GM12878 (cell line): ENCODE measurements around the gene FLAD1. TPM values are rescaled to one million over a fixed set of nuclear protein-coding genes. Genes with fewer than 3 reads are reported as not detected.

ENCODE experiments used
- ATAC-seq: fragments of 200-7000 bp; cut with Tn5 transposase; 3 replicates; pipeline ENCODE4 v1.9.1; 2020; ENCODE audit warnings: mild to moderate bottlenecking, moderate library complexity
- BruUV-seq: library from RNA; stranded (reverse); fragments of 400-500 nt; replicated peaks from 2 replicates; lab custom pipeline; 2021; lab: Mats Ljungman, UMichigan
- CTCF ChIA-PET: fragments of 300-600 bp; sonication (Branson Sonifier 250); formaldehyde crosslinking; extraction: SDS; loops from one replicate; lab custom pipeline; 2021; ENCODE audit warnings: inconsistent platforms; lab: Yijun Ruan, JAX
- POLR2A ChIA-PET: fragments of 350-600 bp; formaldehyde crosslinking; extraction: SDS; loops from one replicate; lab custom pipeline; 2021; ENCODE audit warnings: inconsistent platforms; lab: Charles Lee
- RAD21 ChIA-PET: fragments of 300-600 bp; sonication (Branson Sonifier 250); formaldehyde crosslinking; loops from one replicate; lab custom pipeline; 2023; ENCODE audit warnings: antibody characterized with exemption; ENCODE audit not compliant: unreplicated experiment; lab: Charles Lee
- SMC1A ChIA-PET: fragments of 300-600 bp; sonication (Branson Sonifier 250); formaldehyde crosslinking; loops from one replicate; lab custom pipeline; 2023; ENCODE audit not compliant: unreplicated experiment, uncharacterized antibody; lab: Charles Lee
- DNase-seq: peaks from one replicate; pipeline ENCODE4 v3.0.0-alpha.2; 2011; ENCODE audit warnings: low read depth, low spot score
- FAIRE-seq: peaks from 3 replicates; lab custom pipeline; 2011; peaks lifted over from hg19 to GRCh38; lab: Jason Lieb, UNC
- H2AFZ ChIP-seq: 2 replicates; pipeline ENCODE4 v1.6.0; 2011; ENCODE audit warnings: low read depth, low read length, control low read depth; ENCODE audit not compliant: control insufficient read depth
- H3K27ac ChIP-seq: 2 replicates; pipeline ENCODE4 v1.5.1; 2011; ENCODE audit warnings: control low read depth; ENCODE audit not compliant: control insufficient read depth, insufficient read depth
- H3K27me3 ChIP-seq, 2 experiments: replicated peaks in 1 of 2; 2 replicates each; pipeline versions ENCODE4 v1.6.0 to v1.6.1; 2011; ENCODE audit warnings: low read length in 1 of 2; ENCODE audit not compliant: control insufficient read depth in 2 of 2, insufficient read depth in 2 of 2
- H3K36me3 ChIP-seq, 2 experiments: 2 replicates each; pipeline ENCODE4 v1.5.1; 2011; ENCODE audit warnings: low read length in 1 of 2; ENCODE audit not compliant: control insufficient read depth in 2 of 2, insufficient read depth in 2 of 2
- H3K4me1 ChIP-seq: 2 replicates; pipeline ENCODE4 v1.6.1; 2011; ENCODE audit warnings: mild to moderate bottlenecking, low read length, moderate library complexity, mixed read lengths; ENCODE audit not compliant: control insufficient read depth, insufficient read depth
- H3K4me2 ChIP-seq: 2 replicates; pipeline ENCODE4 v1.6.0; 2011; ENCODE audit warnings: control low read depth; ENCODE audit not compliant: control insufficient read depth, insufficient read depth
- H3K4me3 ChIP-seq: fragments of 200-600 bp; sonication (generic); 2 replicates; pipeline ENCODE4 v1.5.1; 2016
- H3K79me2 ChIP-seq: 2 replicates; pipeline ENCODE4 v1.6.0; 2011; ENCODE audit warnings: low read length; ENCODE audit not compliant: control insufficient read depth, insufficient read depth
- H3K9ac ChIP-seq: 2 replicates; pipeline ENCODE4 v1.8.0; 2011; ENCODE audit warnings: low read length, control low read depth, mixed read lengths; ENCODE audit not compliant: control insufficient read depth, insufficient read depth
- H3K9me3 ChIP-seq: replicated peaks from 3 replicates; pipeline ENCODE4 v1.5.1; 2011; ENCODE audit warnings: mild to moderate bottlenecking, low read length; ENCODE audit not compliant: control insufficient read depth, insufficient read depth
- H4K20me1 ChIP-seq: 2 replicates; pipeline ENCODE4 v1.6.0; 2011; ENCODE audit not compliant: control insufficient read depth, insufficient read depth
- CBX3 ChIP-seq: fragments of 200-600 bp; sonication (generic); IDR thresholded peaks from 2 replicates; pipeline ENCODE4 v1.6.1; 2016; ENCODE audit warnings: low read depth, borderline replicate concordance
- CBX5 ChIP-seq: sonication (generic); IDR thresholded peaks from 2 replicates; pipeline ENCODE4 v1.6.1; 2016; ENCODE audit warnings: low read depth, moderate library complexity, mild to moderate bottlenecking, inconsistent platforms
- CHD1 ChIP-seq: IDR thresholded peaks from 2 replicates; pipeline ENCODE4 v1.6.1; 2012; ENCODE audit warnings: low read depth, low read length, improper control_type of control experiment
- DPF2 ChIP-seq: fragments of 450-650 bp; IDR thresholded peaks from 2 replicates; pipeline ENCODE4 v1.6.1; 2017; ENCODE audit warnings: mild to moderate bottlenecking
- ETV6 ChIP-seq, 2 experiments: fragments of 450-650 bp in 1 of 2; IDR thresholded peaks in 1 of 2; conservative IDR thresholded peaks in 1 of 2; 2 replicates each; pipeline ENCODE4 v1.6.1; 2014; ENCODE audit warnings: antibody characterized with exemption in 1 of 2, borderline replicate concordance in 1 of 2, low read depth in 1 of 2, mild to moderate bottlenecking in 1 of 2, moderate library complexity in 1 of 2
- FOXK2 ChIP-seq: fragments of 450-650 bp; IDR thresholded peaks from 2 replicates; pipeline ENCODE4 v1.6.1; 2017; ENCODE audit warnings: mild to moderate bottlenecking, moderate library complexity
- HDGF ChIP-seq: fragments of 450-650 bp; IDR thresholded peaks from 2 replicates; pipeline ENCODE4 v1.6.1; 2016; ENCODE audit warnings: antibody characterized with exemption
- IKZF1 ChIP-seq: fragments of 450-650 bp; conservative IDR thresholded peaks from 2 replicates; pipeline ENCODE4 v1.6.1; 2017; ENCODE audit warnings: antibody characterized with exemption, mild to moderate bottlenecking
- LARP7 ChIP-seq: fragments of 450-650 bp; IDR thresholded peaks from 2 replicates; pipeline ENCODE4 v1.6.1; 2017; ENCODE audit warnings: mild to moderate bottlenecking
- MAX ChIP-seq: IDR thresholded peaks from 2 replicates; pipeline ENCODE4 v1.6.1; 2012; ENCODE audit warnings: low read depth, low read length, improper control_type of control experiment
- NFIC ChIP-seq: IDR thresholded peaks from 2 replicates; pipeline ENCODE4 v1.6.1; 2012; ENCODE audit warnings: low read depth, mild to moderate bottlenecking, inconsistent platforms, low read length, moderate library complexity
- NFYA ChIP-seq: IDR thresholded peaks from 2 replicates; pipeline ENCODE4 v1.6.1; 2011; ENCODE audit warnings: low read depth, mild to moderate bottlenecking, low read length, improper control_type of control experiment, borderline replicate concordance
- PAX5 ChIP-seq: IDR thresholded peaks from 2 replicates; pipeline ENCODE4 v1.6.1; 2011; ENCODE audit warnings: low read depth, low read length, borderline replicate concordance
- PKNOX1 ChIP-seq: fragments of 450-650 bp; IDR thresholded peaks from 2 replicates; pipeline ENCODE4 v1.6.1; 2016; ENCODE audit warnings: mild to moderate bottlenecking
- POLR2AphosphoS2 ChIP-seq: IDR thresholded peaks from 2 replicates; pipeline ENCODE4 v1.6.1; 2011; ENCODE audit warnings: low read depth, mild to moderate bottlenecking, low read length, improper control_type of control experiment, moderate library complexity
- POLR2AphosphoS5 ChIP-seq: IDR thresholded peaks from 2 replicates; pipeline ENCODE4 v1.6.1; 2011; ENCODE audit warnings: mild to moderate bottlenecking, low read length, inconsistent platforms
- RAD51 ChIP-seq: fragments of 450-650 bp; IDR thresholded peaks from 2 replicates; pipeline ENCODE4 v1.6.1; 2016; ENCODE audit warnings: moderate library complexity, mild to moderate bottlenecking, inconsistent platforms
- RELA ChIP-seq: fragments of 450-650 bp; IDR thresholded peaks from 2 replicates; pipeline ENCODE4 v1.8.0; 2014; ENCODE audit warnings: borderline replicate concordance; ENCODE audit not compliant: partially characterized antibody
- SMAD1 ChIP-seq: fragments of 450-650 bp; IDR thresholded peaks from 2 replicates; pipeline ENCODE4 v1.6.1; 2018; ENCODE audit warnings: mild to moderate bottlenecking, low read depth; ENCODE audit not compliant: partially characterized antibody
- SPI1 ChIP-seq: IDR thresholded peaks from 2 replicates; pipeline ENCODE4 v1.6.1; 2011; ENCODE audit warnings: low read depth, mild to moderate bottlenecking, low read length, moderate library complexity, borderline replicate concordance; ENCODE audit not compliant: insufficient read depth
- WGBS: methylation state at CpG from one replicate; pipeline ENCODE4 v1.1.6; 2016; ENCODE audit warnings: low lambda C conversion rate; ENCODE audit not compliant: insufficient replicate concordance, insufficient coverage; ENCODE audit errors: missing lambda C conversion rate; 5-methylcytosine and 5-hydroxymethylcytosine counted together
- in situ Hi-C: fragments of 300-500 bp; cut with MboI; formaldehyde crosslinking; loops from 9 replicates; pipeline ENCODE4 v1.14.3; 2018; ENCODE audit warnings: mixed read lengths
- intact Hi-C: fragments of 100-400 bp; cut with micrococcal nuclease; formaldehyde crosslinking; loops from one replicate; pipeline ENCODE4 v1.14.2; 2022; ENCODE audit not compliant: unreplicated experiment
- polyA plus RNA-seq, 11 experiments: library from polyadenylated mRNA; depleted of rRNA in 4 of 11; unstranded in 6 of 11; stranded (reverse) in 5 of 11; fragments of >200 nt; fragmentation: Nextera tagmentation in 4 of 11; fragmentation: Illumina TruSeq in 1 of 11; extraction: Ambion mirVana in 4 of 11; extraction: Trizol in 1 of 11; gene quantifications; 1 replicate in 1 of 11; 2 replicates in 10 of 11; pipeline versions ENCODE4 v1.2.1 to v1.2.3, GENCODE V29; 2011 to 2016; ENCODE audit warnings: inconsistent platforms in 2 of 11, missing spikeins in 2 of 11, low read depth in 1 of 11
- total RNA-seq, 4 experiments: library from RNA; depleted of rRNA in 3 of 4; stranded (reverse); fragments of >200 nt in 3 of 4; fragmentation: Illumina TruSeq in 1 of 4; extraction: Trizol in 1 of 4; gene quantifications; 2 replicates each; pipeline versions ENCODE4 v1.2.1 to v1.2.3, GENCODE V29; 2013 to 2021

Gene FLAD1
- total and polyA plus RNA-seq, 10 of the 15 experiments (the other 5 are each of a cell fraction or from before 2014, with no cell fraction given), result 22.9 to 93.4 (median 56.6) TPM

GRCh38 chr1:154974808-154975408 lies 8.2 kb upstream of the FLAD1 start:
- SMC1A ChIA-PET, result interaction anchor here (1.0 to 5.4 kb wide), 4 partner anchors 9 to 42 kb away, joined by 3 to 30 read pairs (median 11); partner anchors contain the start of gene FLAD1
- no peaks in the 10 kb centered on the region for H3K27me3 ChIP-seq
- WGBS, result under 1% methylated on average over 30 of the region's 30 CpGs
- TF ChIP-seq MAX (peak; percentile 75), PAX5 (no peak), CHD1 (0 out of 2 replicates have a peak, but pooled peaks have one; percentile 37), LARP7 (0 out of 2 replicates have a peak, but pooled peaks have one; percentile 37), RELA (peak; percentile 11), SPI1 (peak; percentile 59; the same call in 1 of the 2 replicates), SMAD1 (peak; percentile 74), POLR2AphosphoS5 (peak; percentile 60; the same call in 1 of the 2 replicates), ETV6 (conservative IDR thresholded peaks at IDR 0.05 in 1 of 2, IDR thresholded peaks at IDR 0.05 in 1 of 2; ENCODE audit: borderline replicate concordance in 1 of 2, low read depth in 1 of 2) (no peak), PKNOX1 (no peak), POLR2AphosphoS2 (0 out of 2 replicates have a peak, but pooled peaks have one; percentile 30), NFIC (peak; percentile 40; the same call in 1 of the 2 replicates), CBX3 (no peak), NFYA (no peak), IKZF1 (peak; percentile 92), DPF2 (peak; percentile 45; the same call in 1 of the 2 replicates), FOXK2 (peak; percentile 87), CBX5 (no peak), RAD51 (no peak), HDGF (peak; percentile 45; the same call in 1 of the 2 replicates)

More at GRCh38 chr1:154974808-154975408, 8.2 kb upstream of the FLAD1 start:
- Histone ChIP-seq H3K9ac (peak overlapping the region; percentile 87), H3K4me2 (peak overlapping the region; percentile 89), H3K27ac (peak overlapping the region; percentile 96), H3K79me2 (peaks cover 71% of the 10 kb centered on the region), H4K20me1 (no peaks in the 10 kb centered on the region), H3K36me3 (peaks cover 0 to 12% of the 10 kb centered on the region in 2 experiments; a peak in 3 of 4 replicates), H3K4me3 (peak overlapping the region; percentile 90), H2AFZ (peak overlapping the region; percentile 82), H3K4me1 (peaks cover 28% of the 10 kb centered on the region), H3K9me3 (no peaks in the 10 kb centered on the region)
- DNase-seq (peak; percentile 97), FAIRE-seq (no peak), ATAC-seq (peak; percentile 62)
- RAD21 ChIA-PET, result interaction anchor here (0.9 to 1.6 kb wide), 3 partner anchors 39 to 110 kb away, joined by 3 to 9 read pairs (median 3); partner anchors contain the start of gene KCNN3
- in situ Hi-C loops (no loop called here), intact Hi-C loops (loop anchor here (1.0 to 5.0 kb wide), 2 partner anchors 24 to 87 kb away; partner anchors contain the start of gene EFNA4)
- BruUV-seq, result TSS peak; percentile 79
- CTCF ChIA-PET, result interaction anchor here (1.1 to 20.6 kb wide), 7 partner anchors 9 to 227 kb away, joined by 3 to 226 read pairs (median 4); partner anchors contain the start of genes FLAD1, LENEP, PBXIP1 and ZBTB7B
- POLR2A ChIA-PET, result interaction anchor here (0.7 to 9.8 kb wide), 10 partner anchors 8 to 110 kb away, joined by 3 to 140 read pairs (median 6); partner anchors contain the start of genes FLAD1, KCNN3, PBXIP1 and PMVK
